Prostate gland (tissue), 2 donors: ENCODE results near the gene GAREM2.

ENCODE experiments used
- POLR2A ChIP-seq: fragments of 450-650 bp; IDR thresholded peaks from one replicate; pipeline ENCODE4 v1.6.1; 2016; ENCODE audit warnings: antibody characterized with exemption, mild to moderate bottlenecking
- POLR2AphosphoS5 ChIP-seq: sonication (generic); formaldehyde crosslinking; IDR thresholded peaks from one replicate; pipeline ENCODE4 v1.6.1; 2017; ENCODE audit warnings: antibody characterized with exemption
- TF ChIP-seq, protein P1 (sequence below), 4 experiments: fragments of 200-600 bp in 2 of 4; fragments of 450-650 bp in 2 of 4; sonication (generic) in 2 of 4; IDR thresholded peaks; 1 replicate in 3 of 4; 2 replicates in 1 of 4; pipeline ENCODE4 v1.5.1; 2016 to 2019; ENCODE audit warnings: antibody characterized with exemption in 4 of 4, mild to moderate bottlenecking in 2 of 4, moderate library complexity in 2 of 4

DNA sequence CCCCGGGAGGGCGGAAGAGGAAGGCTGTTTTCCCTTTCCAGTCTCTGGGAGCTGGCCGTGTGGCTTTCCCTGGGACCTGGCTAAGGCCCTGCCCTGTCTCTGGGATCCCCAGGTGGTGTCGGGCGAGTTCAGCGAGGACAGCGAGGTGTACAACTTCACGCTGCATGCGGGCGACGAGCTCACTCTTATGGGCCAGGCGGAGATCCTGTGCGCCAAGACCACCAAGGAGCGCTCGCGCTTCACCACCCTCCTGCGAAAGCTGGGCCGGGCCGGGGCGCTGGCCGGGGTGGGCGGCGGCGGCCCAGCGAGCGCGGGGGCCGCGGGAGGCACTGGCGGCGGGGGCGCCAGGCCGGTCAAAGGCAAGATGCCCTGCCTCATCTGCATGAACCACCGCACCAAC, 11.2 kb downstream of the GAREM2 start:
- TF ChIP-seq POLR2A (no peak), POLR2AphosphoS5 (no peak)
- TF ChIP-seq, protein P1, sequence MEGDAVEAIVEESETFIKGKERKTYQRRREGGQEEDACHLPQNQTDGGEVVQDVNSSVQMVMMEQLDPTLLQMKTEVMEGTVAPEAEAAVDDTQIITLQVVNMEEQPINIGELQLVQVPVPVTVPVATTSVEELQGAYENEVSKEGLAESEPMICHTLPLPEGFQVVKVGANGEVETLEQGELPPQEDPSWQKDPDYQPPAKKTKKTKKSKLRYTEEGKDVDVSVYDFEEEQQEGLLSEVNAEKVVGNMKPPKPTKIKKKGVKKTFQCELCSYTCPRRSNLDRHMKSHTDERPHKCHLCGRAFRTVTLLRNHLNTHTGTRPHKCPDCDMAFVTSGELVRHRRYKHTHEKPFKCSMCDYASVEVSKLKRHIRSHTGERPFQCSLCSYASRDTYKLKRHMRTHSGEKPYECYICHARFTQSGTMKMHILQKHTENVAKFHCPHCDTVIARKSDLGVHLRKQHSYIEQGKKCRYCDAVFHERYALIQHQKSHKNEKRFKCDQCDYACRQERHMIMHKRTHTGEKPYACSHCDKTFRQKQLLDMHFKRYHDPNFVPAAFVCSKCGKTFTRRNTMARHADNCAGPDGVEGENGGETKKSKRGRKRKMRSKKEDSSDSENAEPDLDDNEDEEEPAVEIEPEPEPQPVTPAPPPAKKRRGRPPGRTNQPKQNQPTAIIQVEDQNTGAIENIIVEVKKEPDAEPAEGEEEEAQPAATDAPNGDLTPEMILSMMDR (IDR thresholded peaks at IDR 0.05), result no peak
